ENCODE data around the gene SCP2D1.

The SCP2D1 gene

DNA sequence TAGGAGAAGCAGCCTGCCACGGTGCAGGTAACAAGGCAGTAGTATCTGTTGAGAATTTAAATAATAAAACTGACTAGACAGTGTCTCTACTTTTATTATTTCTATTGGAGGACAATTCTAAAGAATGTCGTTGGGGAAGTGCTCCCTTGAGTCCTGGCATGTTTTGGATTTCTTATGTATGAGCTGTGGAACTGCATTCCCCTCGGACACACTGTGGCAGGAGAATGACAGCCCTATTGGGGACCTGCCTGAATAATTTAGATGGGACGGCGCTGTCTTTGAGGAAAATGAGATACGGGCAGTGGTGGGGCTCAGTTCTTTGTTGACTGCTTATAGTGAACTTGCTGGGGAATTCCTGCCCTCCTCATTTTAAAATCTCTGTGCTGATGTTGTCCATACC, 2.4 kb upstream of the SCP2D1 start:
- Histone ChIP-seq H3K18ac (ENCODE audit: low read length) (no peak overlapping the region), H3K4ac (ENCODE audit: low read length) (no peak overlapping the region), H4K91ac (ENCODE audit: low read depth, low read length, poor library complexity) (no peak overlapping the region), H3K9ac (ENCODE audit: low read depth, low read length, poor library complexity) (no peak overlapping the region), H2BK15ac (ENCODE audit: low read length) (no peak overlapping the region), H2BK120ac (ENCODE audit: low read depth, low read length) (no peak overlapping the region), H3K23ac (ENCODE audit: low read depth, low read length, poor library complexity) (no peak overlapping the region), H3K4me1 (ENCODE audit: control insufficient read depth in 2 of 2, insufficient read depth in 1 of 2, low read depth in 1 of 2, low read length in 2 of 2) (no peaks in the 10 kb centered on the region), H3K4me3 (ENCODE audit: low read length in 2 of 2) (no peak overlapping the region), H3K36me3 (replicated peaks in 1 of 2; ENCODE audit: control insufficient read depth in 2 of 2, insufficient read depth in 2 of 2, low read length in 2 of 2) (no peaks in the 10 kb centered on the region), H3K4me2 (ENCODE audit: insufficient read depth, low read length, poor library complexity, severe bottlenecking) (no peak overlapping the region), H2AFZ (ENCODE audit: low read length) (no peak overlapping the region), H2BK5ac (ENCODE audit: low read length) (no peak overlapping the region), H3K9me3 (replicated peaks in 1 of 2; ENCODE audit: control insufficient read depth in 2 of 2, insufficient read depth in 1 of 2, low read depth in 1 of 2, low read length in 2 of 2) (no peaks in the 10 kb centered on the region), H3K27me3 (ENCODE audit: control insufficient read depth in 3 of 3, insufficient read depth in 3 of 3, low read depth in 1 of 3, low read length in 3 of 3) (no peaks in the 10 kb centered on the region), H3K27ac (replicated peaks; ENCODE audit: low read length) (no peak overlapping the region), H4K8ac (ENCODE audit: low read depth, low read length) (no peak overlapping the region), H2BK12ac (ENCODE audit: low read length) (no peak overlapping the region), H2AK5ac (ENCODE audit: low read depth, low read length) (no peak overlapping the region), H3K79me1 (ENCODE audit: low read depth, low read length) (no peaks in the 10 kb centered on the region), H3K14ac (ENCODE audit: low read length) (no peak overlapping the region)
- WGBS, 2 donors (ENCODE audit: extremely low coverage in 2 of 2, insufficient read length in 2 of 2, insufficient replicate concordance in 1 of 2), result no CpG with 5 or more reads among the region's 6 CpGs
- no peak for DNase-seq (ENCODE audit: low spot score)

DNA sequence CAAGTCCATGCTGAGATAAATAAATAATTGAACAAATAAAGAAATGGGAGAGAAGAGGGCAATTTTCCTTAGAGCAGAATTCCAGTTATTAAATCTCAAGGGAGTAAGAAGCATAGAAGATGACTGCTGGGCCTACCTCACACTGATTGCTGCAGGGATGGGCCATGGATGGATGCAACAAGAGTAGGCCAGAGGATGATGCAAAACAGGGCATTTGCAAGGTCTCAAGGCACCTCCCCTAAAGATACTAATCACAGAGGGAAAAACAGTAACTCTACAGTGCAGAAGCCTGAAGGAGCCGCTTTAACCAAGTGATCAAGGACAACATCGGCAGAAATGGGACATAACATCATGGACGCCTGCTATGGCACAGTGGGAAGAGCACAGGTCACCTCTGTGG, 1.7 kb upstream of the SCP2D1 start:
- no peak overlapping the region for H3K9ac ChIP-seq (ENCODE audit: low read depth, low read length, poor library complexity)
- no CpG with 5 or more reads among the region's 3 CpGs for WGBS, 2 donors (ENCODE audit: extremely low coverage in 2 of 2, insufficient read length in 2 of 2, insufficient replicate concordance in 1 of 2)
- H3K79me1 ChIP-seq (ENCODE audit: low read depth, low read length), result no peaks in the 10 kb centered on the region

DNA sequence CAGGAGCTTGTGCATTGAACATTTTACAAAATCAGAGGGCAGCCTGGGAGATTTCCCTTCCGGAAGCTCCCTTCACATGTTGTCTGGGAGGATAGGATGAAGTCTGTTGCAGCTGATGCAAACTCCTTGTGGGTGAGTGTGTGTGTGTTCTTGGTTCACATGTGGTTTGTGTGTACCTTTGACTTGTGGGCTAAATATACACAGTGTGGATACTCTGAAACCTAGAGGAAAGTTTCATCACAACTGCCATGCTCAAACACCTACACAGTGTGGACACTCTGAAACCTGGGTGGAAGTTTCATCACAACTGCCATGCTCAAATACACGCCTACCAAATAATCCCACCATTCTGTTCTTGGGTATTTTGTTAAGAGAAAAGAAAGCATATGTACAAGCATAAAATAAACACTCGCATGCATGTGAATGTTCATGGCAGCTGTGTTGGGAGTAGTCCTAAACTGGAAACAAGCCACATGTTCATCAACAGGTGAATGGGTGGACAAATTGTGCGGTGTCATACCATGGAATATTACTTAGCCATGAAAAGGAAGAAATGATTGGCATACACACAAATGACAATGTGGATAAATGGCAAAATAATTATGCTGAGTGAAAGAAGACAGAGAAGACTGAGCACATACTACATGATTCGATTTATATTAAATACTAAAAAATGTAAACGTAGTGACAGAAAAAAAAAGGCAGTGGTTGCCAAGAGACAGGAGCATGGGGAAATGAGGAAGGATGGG, 1.8 kb downstream of the SCP2D1 start:
- DNase-seq (ENCODE audit: low spot score), result no peak
- Histone ChIP-seq H2BK12ac (ENCODE audit: low read length) (no peak overlapping the region), H2AFZ (ENCODE audit: low read length) (no peak overlapping the region), H3K79me1 (ENCODE audit: low read depth, low read length) (no peaks in the 10 kb centered on the region), H3K23ac (ENCODE audit: low read depth, low read length, poor library complexity) (no peak overlapping the region), H3K18ac (ENCODE audit: low read length) (no peak overlapping the region), H2BK5ac (ENCODE audit: low read length) (no peak overlapping the region), H3K4me1 (ENCODE audit: control insufficient read depth in 2 of 2, insufficient read depth in 1 of 2, low read depth in 1 of 2, low read length in 2 of 2) (no peaks in the 10 kb centered on the region), H2BK15ac (ENCODE audit: low read length) (no peak overlapping the region), H3K4me3 (ENCODE audit: low read length in 2 of 2) (no peak overlapping the region), H3K9ac (ENCODE audit: low read depth, low read length, poor library complexity) (no peak overlapping the region), H2BK120ac (ENCODE audit: low read depth, low read length) (no peak overlapping the region), H2AK5ac (ENCODE audit: low read depth, low read length) (no peak overlapping the region), H3K4ac (ENCODE audit: low read length) (no peak overlapping the region), H3K27ac (replicated peaks; ENCODE audit: low read length) (no peak overlapping the region), H4K8ac (ENCODE audit: low read depth, low read length) (no peak overlapping the region), H3K36me3 (replicated peaks in 1 of 2; ENCODE audit: control insufficient read depth in 2 of 2, insufficient read depth in 2 of 2, low read length in 2 of 2) (no peaks in the 10 kb centered on the region), H3K9me3 (replicated peaks in 1 of 2; ENCODE audit: control insufficient read depth in 2 of 2, insufficient read depth in 1 of 2, low read depth in 1 of 2, low read length in 2 of 2) (peaks cover 0 to 4% of the 10 kb centered on the region in 2 donors), H4K91ac (ENCODE audit: low read depth, low read length, poor library complexity) (no peak overlapping the region), H3K14ac (ENCODE audit: low read length) (no peak overlapping the region), H3K27me3 (ENCODE audit: control insufficient read depth in 3 of 3, insufficient read depth in 3 of 3, low read depth in 1 of 3, low read length in 3 of 3) (no peaks in the 10 kb centered on the region), H3K4me2 (ENCODE audit: insufficient read depth, low read length, poor library complexity, severe bottlenecking) (no peak overlapping the region)
- WGBS, 2 donors (ENCODE audit: extremely low coverage in 2 of 2, insufficient read length in 2 of 2, insufficient replicate concordance in 1 of 2), result no CpG with 5 or more reads among the region's 6 CpGs

More for the DNA sequence above, 1.7 kb upstream of the SCP2D1 start:
- Histone ChIP-seq H3K36me3 (replicated peaks in 1 of 2; ENCODE audit: control insufficient read depth in 2 of 2, insufficient read depth in 2 of 2, low read length in 2 of 2) (no peaks in the 10 kb centered on the region), H2BK15ac (ENCODE audit: low read length) (no peak overlapping the region), H3K27ac (replicated peaks; ENCODE audit: low read length) (no peak overlapping the region), H3K4ac (ENCODE audit: low read length) (no peak overlapping the region), H3K4me2 (ENCODE audit: insufficient read depth, low read length, poor library complexity, severe bottlenecking) (no peak overlapping the region), H3K14ac (ENCODE audit: low read length) (no peak overlapping the region), H2BK120ac (ENCODE audit: low read depth, low read length) (no peak overlapping the region), H3K4me3 (ENCODE audit: low read length in 2 of 2) (no peak overlapping the region), H3K23ac (ENCODE audit: low read depth, low read length, poor library complexity) (no peak overlapping the region), H2AFZ (ENCODE audit: low read length) (no peak overlapping the region), H3K9me3 (replicated peaks in 1 of 2; ENCODE audit: control insufficient read depth in 2 of 2, insufficient read depth in 1 of 2, low read depth in 1 of 2, low read length in 2 of 2) (no peaks in the 10 kb centered on the region), H3K27me3 (ENCODE audit: control insufficient read depth in 3 of 3, insufficient read depth in 3 of 3, low read depth in 1 of 3, low read length in 3 of 3) (no peaks in the 10 kb centered on the region), H4K91ac (ENCODE audit: low read depth, low read length, poor library complexity) (no peak overlapping the region), H2BK12ac (ENCODE audit: low read length) (no peak overlapping the region), H2BK5ac (ENCODE audit: low read length) (no peak overlapping the region), H4K8ac (ENCODE audit: low read depth, low read length) (no peak overlapping the region), H2AK5ac (ENCODE audit: low read depth, low read length) (no peak overlapping the region), H3K18ac (ENCODE audit: low read length) (no peak overlapping the region), H3K4me1 (ENCODE audit: control insufficient read depth in 2 of 2, insufficient read depth in 1 of 2, low read depth in 1 of 2, low read length in 2 of 2) (no peaks in the 10 kb centered on the region)
- no peak for DNase-seq (ENCODE audit: low spot score)

GRCh38 chr20:18822832-18823231, 9.2 kb downstream of the SCP2D1 start:
- H3K23ac ChIP-seq (ENCODE audit: low read depth, low read length, poor library complexity), result no peak overlapping the region
- H2BK12ac ChIP-seq (ENCODE audit: low read length), result no peak overlapping the region
- no peak for DNase-seq (ENCODE audit: low spot score)

More at GRCh38 chr20:18822832-18823231, 9.2 kb downstream of the SCP2D1 start:
- Histone ChIP-seq H3K79me1 (ENCODE audit: low read depth, low read length) (no peaks in the 10 kb centered on the region), H3K9me3 (replicated peaks in 1 of 2; ENCODE audit: control insufficient read depth in 2 of 2, insufficient read depth in 1 of 2, low read depth in 1 of 2, low read length in 2 of 2) (peaks cover 0 to 4% of the 10 kb centered on the region in 2 donors), H2AK5ac (ENCODE audit: low read depth, low read length) (no peak overlapping the region), H3K27ac (replicated peaks; ENCODE audit: low read length) (no peak overlapping the region), H3K4me1 (ENCODE audit: control insufficient read depth in 2 of 2, insufficient read depth in 1 of 2, low read depth in 1 of 2, low read length in 2 of 2) (peaks cover 3% of the 10 kb centered on the region in 2 donors), H4K91ac (ENCODE audit: low read depth, low read length, poor library complexity) (no peak overlapping the region), H3K9ac (ENCODE audit: low read depth, low read length, poor library complexity) (no peak overlapping the region), H3K18ac (ENCODE audit: low read length) (no peak overlapping the region), H3K4me2 (ENCODE audit: insufficient read depth, low read length, poor library complexity, severe bottlenecking) (no peak overlapping the region), H2BK15ac (ENCODE audit: low read length) (no peak overlapping the region), H3K14ac (ENCODE audit: low read length) (no peak overlapping the region), H2BK5ac (ENCODE audit: low read length) (no peak overlapping the region), H2BK120ac (ENCODE audit: low read depth, low read length) (no peak overlapping the region), H3K27me3 (ENCODE audit: control insufficient read depth in 3 of 3, insufficient read depth in 3 of 3, low read depth in 1 of 3, low read length in 3 of 3) (no peaks in the 10 kb centered on the region), H3K4me3 (ENCODE audit: low read length in 2 of 2) (no peak overlapping the region), H3K4ac (ENCODE audit: low read length) (no peak overlapping the region), H2AFZ (ENCODE audit: low read length) (peak overlapping the region; percentile 13), H4K8ac (ENCODE audit: low read depth, low read length) (no peak overlapping the region), H3K36me3 (replicated peaks in 1 of 2; ENCODE audit: control insufficient read depth in 2 of 2, insufficient read depth in 2 of 2, low read length in 2 of 2) (no peaks in the 10 kb centered on the region)
- WGBS, 2 donors (ENCODE audit: extremely low coverage in 2 of 2, insufficient read length in 2 of 2, insufficient replicate concordance in 1 of 2), result no CpG with 5 or more reads among the region's 2 CpGs
